Endothelial cell of umbilical vein (primary cell): ENCODE results near the gene TSNAX.

Experiments used
- CTCF ChIP-seq, 2 donors: IDR thresholded peaks; 1 replicate in 1 of 2; 2 replicates in 1 of 2; pipeline ENCODE4 v1.5.1; 2011; ENCODE audit warnings: low read length in 2 of 2, mild to moderate bottlenecking in 2 of 2, moderate library complexity in 2 of 2, control low read depth in 1 of 2, inconsistent platforms in 1 of 2, low read depth in 1 of 2; ENCODE audit not compliant: insufficient read depth in 1 of 2; ENCODE audit errors: extremely low read depth in 1 of 2
- EZH2 ChIP-seq: IDR thresholded peaks from 2 replicates; pipeline ENCODE4 v1.6.1; 2012; ENCODE audit warnings: borderline replicate concordance, low read depth, mild to moderate bottlenecking, moderate library complexity, low read length, inconsistent platforms; ENCODE audit not compliant: severe bottlenecking
- MYC ChIP-seq: IDR thresholded peaks from one replicate; pipeline ENCODE4 v1.6.1; 2011; ENCODE audit warnings: mild to moderate bottlenecking, low read depth, low read length
- POLR2A ChIP-seq: IDR thresholded peaks from 2 replicates; pipeline ENCODE4 v1.6.1; 2012; ENCODE audit warnings: low read depth, mild to moderate bottlenecking, control low read depth, low read length
- POLR2AphosphoS5 ChIP-seq: IDR thresholded peaks from 2 replicates; pipeline ENCODE4 v1.6.1; 2012; ENCODE audit warnings: low read depth, mild to moderate bottlenecking, control low read depth, low read length, moderate library complexity; ENCODE audit not compliant: insufficient read depth

- TF ChIP-seq CTCF (IDR thresholded peaks at IDR 0.05; ENCODE audit: extremely low read depth in 1 of 2, insufficient read depth in 1 of 2, low read depth in 1 of 2, low read length in 2 of 2) (no peak), POLR2A (no peak), MYC (no peak), POLR2AphosphoS5 (no peak), EZH2 (no peak)
Observed at GRCh38 chr1:231561647-231562383, 33.3 kb downstream of the TSNAX start.
